Lung (tissue), 12 donors: ENCODE measurements around the gene SDS. TPM values are rescaled to one million over a fixed set of nuclear protein-coding genes. Genes with fewer than 3 reads are reported as not detected.
A peak's percentile ranks its signal among the peaks of the same experiment; 100 is the strongest.

ENCODE experiments used
- ATAC-seq: fragments of 200-7000 bp; cut with Tn5 transposase; one replicate; pipeline ENCODE4 v1.9.1; 2020; ENCODE audit warnings: moderate number of reproducible peaks; ENCODE audit not compliant: insufficient read depth, low FRiP score
- DNase-seq, 3 donors: peaks; one replicate each; pipeline ENCODE4 v3.0.0-alpha.2; 2013 to 2017
- H3K27ac ChIP-seq, 2 donors: one replicate each; pipeline ENCODE4 v1.5.1; 2013; ENCODE audit warnings: mild to moderate bottlenecking in 2 of 2, moderate library complexity in 2 of 2, control low read depth in 1 of 2, inconsistent platforms in 1 of 2, low read depth in 1 of 2, low read length in 1 of 2
- H3K27me3 ChIP-seq, 3 donors: one replicate each; pipeline ENCODE4 v1.5.1; 2013; ENCODE audit warnings: low read length in 2 of 3; ENCODE audit not compliant: control insufficient read depth in 3 of 3, insufficient read depth in 3 of 3
- H3K36me3 ChIP-seq, 4 donors: one replicate each; pipeline ENCODE4 v1.5.1; 2013; ENCODE audit warnings: low read length in 4 of 4, mild to moderate bottlenecking in 1 of 4, moderate library complexity in 1 of 4; ENCODE audit not compliant: control insufficient read depth in 4 of 4, insufficient read depth in 4 of 4
- H3K4me1 ChIP-seq, 5 donors: one replicate each; pipeline ENCODE4 v1.5.1; 2013; ENCODE audit warnings: low read length in 5 of 5, mild to moderate bottlenecking in 2 of 5, moderate library complexity in 1 of 5; ENCODE audit not compliant: control insufficient read depth in 5 of 5, insufficient read depth in 5 of 5
- H3K4me3 ChIP-seq: one replicate; pipeline ENCODE4 v1.5.1; 2013; ENCODE audit warnings: mild to moderate bottlenecking, control low read depth, moderate library complexity
- H3K9ac ChIP-seq, 2 donors: one replicate each; pipeline ENCODE4 v1.5.1; 2013; ENCODE audit warnings: low read length in 2 of 2, control low read depth in 1 of 2; ENCODE audit not compliant: insufficient read depth in 1 of 2
- H3K9me3 ChIP-seq, 4 donors: one replicate each; pipeline ENCODE4 v1.5.1; 2013; ENCODE audit warnings: low read length in 3 of 4, mild to moderate bottlenecking in 1 of 4, moderate library complexity in 1 of 4; ENCODE audit not compliant: control insufficient read depth in 4 of 4, insufficient read depth in 3 of 4
- CTCF ChIP-seq: IDR thresholded peaks from 2 replicates; pipeline ENCODE4 v1.5.1; 2012; ENCODE audit warnings: mild to moderate bottlenecking; ENCODE audit errors: control extremely low read depth, extremely low read depth
- WGBS, 2 donors: extraction: QIAGEN DNeasy Blood & Tissue Kit; methylation state at CpG; one replicate each; pipeline ENCODE4 v1.1.7; 2013; 5-methylcytosine and 5-hydroxymethylcytosine counted together
- polyA plus RNA-seq, 2 donors: library from polyadenylated mRNA; stranded (reverse); fragments of 200-250 nt; gene quantifications; one replicate each; pipeline ENCODE4 v1.2.1, GENCODE V29; 2013
- total RNA-seq, 2 donors: library from RNA; depleted of rRNA in 1 of 2; stranded (reverse); fragments of >200 nt in 1 of 2; gene quantifications; one replicate each; pipeline ENCODE4 v1.2.1, GENCODE V29; 2014 to 2021
- donor health status: control.
- donor health status: control.
- donor health status: Bipolar disorder and iron deficiency.
- donor health status: healthy.
- donor health status: DM: yes; HTN: yes; CAD: no.

Gene SDS
- total and polyA plus RNA-seq, 4 donors = 0.20 to 8.4 (median 2.1) TPM

GRCh38 chr12:113395119-113395518 lies 8.6 kb downstream of the SDS start:
- ATAC-seq = no peak
- no peak for TF ChIP-seq CTCF
- no peaks in the 10 kb centered on the region for H3K4me1 ChIP-seq
- H3K36me3 ChIP-seq = peaks cover 5 to 6% (median 6%) of the 10 kb centered on the region in 4 donors
- 82 to 85% methylated on average over 5 of the region's 5 CpGs for WGBS, 2 donors
- H3K9ac ChIP-seq = no peak overlapping the region
- no peak overlapping the region for H3K27ac ChIP-seq
- H3K9me3 ChIP-seq = no peaks in the 10 kb centered on the region
- H3K4me3 ChIP-seq = no peak overlapping the region
- H3K27me3 ChIP-seq = no peaks in the 10 kb centered on the region
- DNase-seq = no peak

GRCh38 chr12:113393749-113394148 lies 9.9 kb downstream of the SDS start:
- ATAC-seq = no peak
- no peak overlapping the region for H3K4me3 ChIP-seq
- H3K4me1 ChIP-seq = no peaks in the 10 kb centered on the region
- no peaks in the 10 kb centered on the region for H3K9me3 ChIP-seq
- no peaks in the 10 kb centered on the region for H3K27me3 ChIP-seq
- peaks cover 6 to 14% (median 7%) of the 10 kb centered on the region in 4 donors for H3K36me3 ChIP-seq
- 88 to 95% methylated on average over 5 of the region's 5 CpGs for WGBS, 2 donors
- H3K27ac ChIP-seq = no peak overlapping the region
- H3K9ac ChIP-seq = no peak overlapping the region
- DNase-seq = no peak
- no peak for TF ChIP-seq CTCF

- Histone ChIP-seq H3K27ac (no peak overlapping the region), H3K4me3 (no peak overlapping the region), H3K4me1 (no peaks in the 10 kb centered on the region), H3K9me3 (no peaks in the 10 kb centered on the region), H3K27me3 (no peaks in the 10 kb centered on the region), H3K9ac (no peak overlapping the region), H3K36me3 (peaks cover 6 to 21% (median 9%) of the 10 kb centered on the region in 4 donors)
- 79% methylated on average over 17 of the region's 17 CpGs for WGBS, 2 donors
- DNase-seq = peak in 1 of 3 donors; percentile 6
- TF ChIP-seq CTCF = no peak
- ATAC-seq = no peak
These were observed 10.6 kb downstream of the SDS start for GRCh38 chr12:113392988-113393579.

- H3K9ac ChIP-seq = no peak overlapping the region
- 89 to 91% methylated on average over 7 of the region's 7 CpGs for WGBS, 2 donors
These were observed 11.2 kb downstream of the SDS start for GRCh38 chr12:113392520-113392919.

More at GRCh38 chr12:113392520-113392919, 11.2 kb downstream of the SDS start:
- Histone ChIP-seq H3K27ac (no peak overlapping the region), H3K4me1 (no peaks in the 10 kb centered on the region), H3K9me3 (no peaks in the 10 kb centered on the region), H3K4me3 (no peak overlapping the region), H3K36me3 (peaks cover 6 to 22% (median 9%) of the 10 kb centered on the region in 4 donors), H3K27me3 (no peaks in the 10 kb centered on the region)
- DNase-seq (no peak), ATAC-seq (no peak)
- TF ChIP-seq CTCF = no peak
